Hepatocyte (in vitro differentiated cells): Measurements from ENCODE around the gene ANKS3. TPM values are rescaled to one million over a fixed set of nuclear protein-coding genes. Genes with fewer than 3 reads are reported as not detected.

Experiments used
- DNase-seq: peaks from one replicate; pipeline ENCODE4 v3.0.0-alpha.2; 2016; ENCODE audit warnings: low spot score
- H2AFZ ChIP-seq: fragments of 200-600 bp; sonication (generic); 2 replicates; pipeline ENCODE4 v1.6.0; 2016; ENCODE audit warnings: antibody characterized with exemption, mild to moderate bottlenecking
- H3K27ac ChIP-seq: fragments of 200-600 bp; sonication (generic); 2 replicates; pipeline ENCODE4 v1.5.1; 2016; ENCODE audit warnings: mild to moderate bottlenecking
- H3K27me3 ChIP-seq: fragments of 200-600 bp; sonication (generic); 2 replicates; pipeline ENCODE4 v1.6.1; 2016
- H3K36me3 ChIP-seq: fragments of 200-600 bp; sonication (generic); replicated peaks from 2 replicates; pipeline ENCODE4 v1.5.1; 2016; ENCODE audit warnings: low read depth; ENCODE audit not compliant: insufficient read depth
- H3K4me1 ChIP-seq: fragments of 200-600 bp; sonication (generic); 2 replicates; pipeline ENCODE4 v1.5.1; 2016; ENCODE audit warnings: mild to moderate bottlenecking, moderate library complexity; ENCODE audit not compliant: insufficient read depth
- H3K4me2 ChIP-seq: fragments of 200-600 bp; sonication (generic); 2 replicates; pipeline ENCODE4 v1.6.0; 2016
- H3K4me3 ChIP-seq: fragments of 200-600 bp; sonication (generic); 2 replicates; pipeline ENCODE4 v1.5.1; 2016; ENCODE audit warnings: mild to moderate bottlenecking
- H3K79me2 ChIP-seq: fragments of 200-600 bp; sonication (generic); 2 replicates; pipeline ENCODE4 v1.6.0; 2017; ENCODE audit warnings: mild to moderate bottlenecking
- H3K9me2 ChIP-seq: fragments of 200-600 bp; sonication (generic); replicated peaks from 2 replicates; pipeline ENCODE4 v1.6.0; 2017; ENCODE audit warnings: mild to moderate bottlenecking; ENCODE audit not compliant: insufficient read depth
- H3K9me3 ChIP-seq: fragments of 200-600 bp; sonication (generic); 2 replicates; pipeline ENCODE4 v1.5.1; 2016; ENCODE audit warnings: low read depth, mild to moderate bottlenecking
- H4K20me1 ChIP-seq: fragments of 200-600 bp; sonication (generic); 2 replicates; pipeline ENCODE4 v1.6.0; 2016; ENCODE audit warnings: mild to moderate bottlenecking; ENCODE audit not compliant: insufficient read depth, poor library complexity, severe bottlenecking
- CTCF ChIP-seq: fragments of 200-600 bp; sonication (generic); IDR thresholded peaks from 2 replicates; pipeline ENCODE4 v1.5.1; 2016; ENCODE audit warnings: antibody characterized with exemption, mild to moderate bottlenecking; ENCODE audit not compliant: poor library complexity
- EZH2 ChIP-seq: fragments of 200-600 bp; sonication (generic); IDR thresholded peaks from 2 replicates; pipeline ENCODE4 v1.6.1; 2016; ENCODE audit warnings: antibody characterized with exemption, mild to moderate bottlenecking, borderline replicate concordance
- EZH2phosphoT487 ChIP-seq: fragments of 200-600 bp; sonication (generic); IDR thresholded peaks from one replicate; pipeline ENCODE4 v1.6.1; 2018; ENCODE audit warnings: antibody characterized with exemption, mild to moderate bottlenecking, low read depth, moderate library complexity; ENCODE audit not compliant: unreplicated experiment, severe bottlenecking
- WGBS: methylation state at CpG from one replicate; pipeline ENCODE4 v1.1.6; 2016; ENCODE audit warnings: low lambda C conversion rate; ENCODE audit errors: missing lambda C conversion rate; 5-methylcytosine and 5-hydroxymethylcytosine counted together
- polyA plus RNA-seq: library from polyadenylated mRNA; unstranded; fragments of >200 nt; fragmentation: Nextera tagmentation; extraction: Ambion mirVana; gene quantifications from 2 replicates; pipeline ENCODE4 v1.2.1, GENCODE V29; 2016
- total RNA-seq: library from RNA; depleted of rRNA; stranded (reverse); fragments of >200 nt; gene quantifications from 2 replicates; pipeline ENCODE4 v1.2.3, GENCODE V29; 2014

The ANKS3 gene
- total and polyA plus RNA-seq, 2 experiments from 2014 or later: 11.7 to 17.4 TPM

GRCh38 chr16:4760221-4760910 is 26.3 kb upstream of the ANKS3 start:
- peaks cover 4% of the 10 kb centered on the region for H3K36me3 ChIP-seq
- H3K9me3 ChIP-seq: no peaks in the 10 kb centered on the region
- TF ChIP-seq EZH2phosphoT487: no peak
- no peak for TF ChIP-seq EZH2
- no peak for TF ChIP-seq CTCF
- WGBS: 95% methylated on average over 20 of the region's 23 CpGs
- no peaks in the 10 kb centered on the region for H3K27me3 ChIP-seq
- DNase-seq: no peak
- H3K79me2 ChIP-seq: peaks cover 18% of the 10 kb centered on the region
- H2AFZ ChIP-seq: no peak overlapping the region
- H4K20me1 ChIP-seq: no peaks in the 10 kb centered on the region
- no peak overlapping the region for H3K4me3 ChIP-seq
- H3K4me1 ChIP-seq: no peaks in the 10 kb centered on the region
- H3K9me2 ChIP-seq: no peaks in the 10 kb centered on the region
- no peak overlapping the region for H3K4me2 ChIP-seq
- H3K27ac ChIP-seq: no peak overlapping the region

GRCh38 chr16:4755687-4756086 is 21.6 kb upstream of the ANKS3 start:
- no peak for DNase-seq
- Histone ChIP-seq H3K27ac (no peak overlapping the region), H4K20me1 (no peaks in the 10 kb centered on the region), H3K4me1 (no peaks in the 10 kb centered on the region), H3K4me2 (no peak overlapping the region), H3K4me3 (no peak overlapping the region), H2AFZ (no peak overlapping the region), H3K9me2 (no peaks in the 10 kb centered on the region), H3K79me2 (peaks cover 3% of the 10 kb centered on the region), H3K27me3 (no peaks in the 10 kb centered on the region), H3K36me3 (peaks cover 4% of the 10 kb centered on the region), H3K9me3 (no peaks in the 10 kb centered on the region)
- TF ChIP-seq EZH2phosphoT487: no peak
- TF ChIP-seq EZH2: no peak
- TF ChIP-seq CTCF: no peak
- 96% methylated on average over 6 of the region's 6 CpGs for WGBS

GRCh38 chr16:4754865-4755264 is 20.8 kb upstream of the ANKS3 start:
- H3K36me3 ChIP-seq: peaks cover 4% of the 10 kb centered on the region
- H3K9me3 ChIP-seq: no peaks in the 10 kb centered on the region
- WGBS: 98% methylated on average over 4 of the region's 4 CpGs
- no peak overlapping the region for H3K4me2 ChIP-seq
- no peaks in the 10 kb centered on the region for H3K4me1 ChIP-seq
- H3K27me3 ChIP-seq: no peaks in the 10 kb centered on the region
- H3K27ac ChIP-seq: no peak overlapping the region
- TF ChIP-seq EZH2: no peak
- TF ChIP-seq CTCF: no peak
- TF ChIP-seq EZH2phosphoT487: no peak
- H2AFZ ChIP-seq: no peak overlapping the region
- H3K79me2 ChIP-seq: peaks cover 3% of the 10 kb centered on the region
- no peak for DNase-seq
- H3K9me2 ChIP-seq: no peaks in the 10 kb centered on the region
- H4K20me1 ChIP-seq: no peaks in the 10 kb centered on the region
- H3K4me3 ChIP-seq: no peak overlapping the region
